Gastroesophageal sphincter (tissue), 4 donors: ENCODE measurements around the gene IFNL1. TPM values are rescaled to one million over a fixed set of nuclear protein-coding genes. Genes with fewer than 3 reads are reported as not detected.
"Not testable (repeated sequence)": the region's sequence is repeated elsewhere in the genome, so short reads cannot be mapped to it uniquely, and the experiment has no call there.

Source experiments
- ATAC-seq: fragments of 150-250 bp; one replicate; pipeline ENCODE4 v1.9.1; 2016; ENCODE audit warnings: mild to moderate bottlenecking, moderate library complexity
- H3K27ac ChIP-seq, 4 donors: fragments of 200-600 bp; sonication (generic) in 3 of 4; 1 replicate in 3 of 4; 2 replicates in 1 of 4; pipeline ENCODE4 v1.5.1; 2016 to 2019
- H3K27me3 ChIP-seq: fragments of 200-600 bp; sonication (generic); one replicate; pipeline ENCODE4 v1.5.1; 2019
- H3K36me3 ChIP-seq, 2 donors: fragments of 200-600 bp; sonication (generic); one replicate each; pipeline ENCODE4 v1.5.1; 2019; ENCODE audit warnings: control low read depth in 1 of 2
- H3K4me1 ChIP-seq, 3 donors: fragments of 200-600 bp; sonication (generic); 1 replicate in 2 of 3; 2 replicates in 1 of 3; pipeline ENCODE4 v1.5.1; 2016 to 2019; ENCODE audit warnings: control low read depth in 2 of 3
- H3K4me3 ChIP-seq, 2 donors: fragments of 200-600 bp; sonication (generic); one replicate each; pipeline ENCODE4 v1.5.1; 2019; ENCODE audit warnings: mild to moderate bottlenecking in 1 of 2, moderate library complexity in 1 of 2
- H3K9me3 ChIP-seq, 3 donors: fragments of 200-600 bp; sonication (generic); one replicate each; pipeline ENCODE4 v1.5.1; 2017 to 2019; ENCODE audit warnings: control low read depth in 2 of 3
- EP300 ChIP-seq: sonication (generic); formaldehyde crosslinking; IDR thresholded peaks from one replicate; pipeline ENCODE4 v1.6.1; 2017; ENCODE audit warnings: antibody characterized with exemption, mild to moderate bottlenecking
- POLR2A ChIP-seq, 2 donors: fragments of 450-650 bp; IDR thresholded peaks; one replicate each; pipeline ENCODE4 v1.6.1; 2017; ENCODE audit warnings: antibody characterized with exemption in 2 of 2, mild to moderate bottlenecking in 2 of 2, moderate library complexity in 1 of 2
- POLR2AphosphoS5 ChIP-seq: sonication (generic); formaldehyde crosslinking; IDR thresholded peaks from one replicate; pipeline ENCODE4 v1.6.1; 2017; ENCODE audit warnings: antibody characterized with exemption
- WGBS, 2 donors: methylation state at CpG; one replicate each; pipeline ENCODE4 v1.1.5; 2018; ENCODE audit warnings: low coverage in 1 of 2; 5-methylcytosine and 5-hydroxymethylcytosine counted together
- total RNA-seq, 4 donors: library from RNA; depleted of rRNA; stranded (reverse); fragments of >200 nt; gene quantifications; one replicate each; pipeline ENCODE4 v1.1.0, GENCODE V29; 2016
- TF ChIP-seq, protein P1 (sequence below), 4 experiments: fragments of 200-600 bp in 2 of 4; fragments of 450-650 bp in 2 of 4; sonication (generic) in 1 of 4; IDR thresholded peaks; one replicate each; pipeline ENCODE4 v1.5.1; 2017 to 2019; ENCODE audit warnings: antibody characterized with exemption in 4 of 4, mild to moderate bottlenecking in 2 of 4, moderate library complexity in 2 of 4

The IFNL1 gene
- total RNA-seq, 4 donors from 2014 or later = not detected

DNA sequence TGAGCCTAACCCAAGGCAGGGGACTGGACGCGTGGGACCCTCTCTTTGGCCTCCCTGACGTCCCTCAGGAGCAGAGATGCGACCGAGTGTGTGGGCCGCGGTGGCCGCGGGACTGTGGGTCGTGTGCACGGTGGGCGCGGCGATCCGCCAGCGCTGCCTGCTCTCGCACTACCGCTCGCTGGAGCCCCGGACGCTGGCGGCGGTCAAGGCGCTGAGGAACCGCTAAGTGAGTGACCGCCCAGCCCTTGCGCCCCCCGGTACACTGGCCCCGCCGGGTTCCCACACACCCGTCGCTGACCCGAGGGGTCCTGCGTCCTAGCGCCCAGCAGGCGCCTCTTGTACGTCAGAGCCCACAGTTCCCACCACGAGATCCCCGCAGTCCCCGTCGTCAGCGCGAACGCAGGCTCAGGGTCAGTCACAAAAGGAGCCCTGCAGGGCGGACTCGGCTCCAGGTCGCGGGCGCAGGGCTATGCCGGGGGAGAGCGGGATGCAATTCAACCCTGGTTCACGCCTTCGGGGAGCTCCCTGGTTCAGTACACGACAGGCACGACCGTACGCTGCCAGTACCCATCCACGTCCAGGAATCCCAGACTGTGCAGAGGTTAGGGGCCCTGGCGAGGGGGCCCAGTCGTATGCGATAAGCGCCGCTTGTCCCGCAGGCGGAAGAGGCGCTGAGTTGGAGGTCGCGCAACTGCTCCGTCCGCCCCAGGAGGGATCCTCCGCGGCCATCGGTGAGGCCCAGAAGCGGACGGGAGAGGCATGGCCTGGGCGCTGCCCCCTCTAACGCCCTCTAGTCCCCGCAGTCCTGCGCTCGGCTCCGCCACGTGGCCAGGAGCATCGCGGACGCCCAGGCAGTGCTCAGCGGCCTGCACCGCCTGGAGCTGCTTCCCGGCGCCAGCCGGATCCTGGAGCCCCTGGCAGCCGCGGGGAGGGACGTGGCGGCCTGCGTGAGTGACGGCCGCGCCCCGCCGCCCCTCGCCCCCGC, 31.6 kb upstream of the IFNL1 start:
- no peak for TF ChIP-seq POLR2AphosphoS5
- no peak for TF ChIP-seq EP300
- TF ChIP-seq, protein P1, sequence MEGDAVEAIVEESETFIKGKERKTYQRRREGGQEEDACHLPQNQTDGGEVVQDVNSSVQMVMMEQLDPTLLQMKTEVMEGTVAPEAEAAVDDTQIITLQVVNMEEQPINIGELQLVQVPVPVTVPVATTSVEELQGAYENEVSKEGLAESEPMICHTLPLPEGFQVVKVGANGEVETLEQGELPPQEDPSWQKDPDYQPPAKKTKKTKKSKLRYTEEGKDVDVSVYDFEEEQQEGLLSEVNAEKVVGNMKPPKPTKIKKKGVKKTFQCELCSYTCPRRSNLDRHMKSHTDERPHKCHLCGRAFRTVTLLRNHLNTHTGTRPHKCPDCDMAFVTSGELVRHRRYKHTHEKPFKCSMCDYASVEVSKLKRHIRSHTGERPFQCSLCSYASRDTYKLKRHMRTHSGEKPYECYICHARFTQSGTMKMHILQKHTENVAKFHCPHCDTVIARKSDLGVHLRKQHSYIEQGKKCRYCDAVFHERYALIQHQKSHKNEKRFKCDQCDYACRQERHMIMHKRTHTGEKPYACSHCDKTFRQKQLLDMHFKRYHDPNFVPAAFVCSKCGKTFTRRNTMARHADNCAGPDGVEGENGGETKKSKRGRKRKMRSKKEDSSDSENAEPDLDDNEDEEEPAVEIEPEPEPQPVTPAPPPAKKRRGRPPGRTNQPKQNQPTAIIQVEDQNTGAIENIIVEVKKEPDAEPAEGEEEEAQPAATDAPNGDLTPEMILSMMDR (IDR thresholded peaks at IDR 0.05) = no peak
- TF ChIP-seq POLR2A (IDR thresholded peaks at IDR 0.05) = no peak
- 0% methylated on average over 1 of the region's 102 CpGs; no CpG with 5 or more reads in 1 of the 2 donors for WGBS, 2 donors
- ATAC-seq = no peak
- Histone ChIP-seq H3K27ac (no peak overlapping the region), H3K9me3 (no peaks in the 10 kb centered on the region), H3K27me3 (peaks cover 83% of the 10 kb centered on the region), H3K4me1 (peaks cover 0 to 17% (median 0%) of the 10 kb centered on the region in 3 donors), H3K36me3 (no peaks in the 10 kb centered on the region), H3K4me3 (no peak overlapping the region)

DNA sequence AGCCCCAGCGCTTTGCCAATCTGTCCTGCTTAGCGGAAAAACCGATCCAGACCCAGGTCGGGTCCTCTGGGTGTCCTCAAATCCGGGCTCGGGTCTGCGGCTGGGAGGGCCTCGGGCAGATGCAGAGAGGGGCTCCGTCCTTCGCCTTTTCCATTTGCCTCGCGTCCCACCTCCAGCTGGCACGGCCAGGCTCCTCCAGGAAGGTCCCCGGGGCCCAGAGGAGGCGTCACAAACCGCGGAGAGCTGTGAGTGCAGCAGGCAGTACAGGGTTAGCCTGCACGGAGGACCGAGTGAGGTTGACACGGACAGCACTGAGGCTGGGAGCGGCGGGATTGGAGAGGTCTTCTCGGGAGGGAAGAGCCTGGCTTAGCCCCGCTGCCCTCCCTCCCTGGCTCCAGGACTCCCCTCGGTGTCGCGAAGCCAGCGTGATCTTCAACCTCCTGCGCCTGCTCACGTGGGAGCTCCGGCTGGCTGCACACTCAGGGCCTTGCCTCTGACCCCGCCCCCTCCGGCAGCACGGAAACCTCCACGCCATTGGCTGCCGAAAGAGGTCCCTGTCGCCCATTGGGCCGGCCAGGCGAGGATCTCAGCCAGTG, 30.8 kb upstream of the IFNL1 start:
- 24% methylated on average over 8 of the region's 39 CpGs; no CpG with 5 or more reads in 1 of the 2 donors for WGBS, 2 donors

DNA sequence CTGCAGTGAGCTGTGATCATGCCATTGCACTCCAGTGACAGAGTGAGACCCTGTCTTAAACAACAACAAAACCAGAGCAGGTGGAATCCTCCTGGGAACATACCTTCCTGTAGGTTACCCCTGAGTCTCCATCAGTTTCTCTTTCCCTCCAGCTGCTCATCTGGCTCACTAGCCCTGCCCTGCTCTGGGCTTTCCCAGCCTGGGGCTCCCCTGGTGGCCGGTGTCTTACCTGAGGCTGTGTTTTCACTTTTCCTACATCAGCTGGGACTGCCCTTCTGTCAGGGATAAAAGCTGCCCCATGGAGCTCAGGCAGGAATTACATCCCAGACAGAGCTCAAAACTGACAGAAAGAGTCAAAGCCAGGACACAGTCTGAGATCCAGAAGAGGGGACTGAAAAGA, 28.1 kb upstream of the IFNL1 start, which contains the start of gene IFNL2:
Gene IFNL2 (plus strand): TSS at position 312 of the 400 bp plus-strand sequence. CDS start 173 bp downstream, outside the sequence.
- no CpG with 5 or more reads among the region's 1 CpG for WGBS, 2 donors
- ATAC-seq, H3K4me3 ChIP-seq, H3K27ac ChIP-seq, H3K36me3 ChIP-seq, H3K9me3 ChIP-seq: not testable (repeated sequence)
- Histone ChIP-seq H3K27me3 (peaks cover 60% of the 10 kb centered on the region), H3K4me1 (peaks cover 0 to 17% (median 0%) of the 10 kb centered on the region in 3 donors)

More for the DNA sequence above, 30.8 kb upstream of the IFNL1 start:
- no peaks in the 10 kb centered on the region for H3K36me3 ChIP-seq
- ATAC-seq = no peak
- H3K4me3 ChIP-seq = no peak overlapping the region
- H3K9me3 ChIP-seq = no peaks in the 10 kb centered on the region
- TF ChIP-seq, protein P1 (IDR thresholded peaks at IDR 0.05) = no peak
- TF ChIP-seq EP300 (no peak), POLR2A (IDR thresholded peaks at IDR 0.05) (no peak), POLR2AphosphoS5 (no peak)
- peaks cover 0 to 17% (median 0%) of the 10 kb centered on the region in 3 donors for H3K4me1 ChIP-seq
- peaks cover 82% of the 10 kb centered on the region for H3K27me3 ChIP-seq
- no peak overlapping the region for H3K27ac ChIP-seq

DNA sequence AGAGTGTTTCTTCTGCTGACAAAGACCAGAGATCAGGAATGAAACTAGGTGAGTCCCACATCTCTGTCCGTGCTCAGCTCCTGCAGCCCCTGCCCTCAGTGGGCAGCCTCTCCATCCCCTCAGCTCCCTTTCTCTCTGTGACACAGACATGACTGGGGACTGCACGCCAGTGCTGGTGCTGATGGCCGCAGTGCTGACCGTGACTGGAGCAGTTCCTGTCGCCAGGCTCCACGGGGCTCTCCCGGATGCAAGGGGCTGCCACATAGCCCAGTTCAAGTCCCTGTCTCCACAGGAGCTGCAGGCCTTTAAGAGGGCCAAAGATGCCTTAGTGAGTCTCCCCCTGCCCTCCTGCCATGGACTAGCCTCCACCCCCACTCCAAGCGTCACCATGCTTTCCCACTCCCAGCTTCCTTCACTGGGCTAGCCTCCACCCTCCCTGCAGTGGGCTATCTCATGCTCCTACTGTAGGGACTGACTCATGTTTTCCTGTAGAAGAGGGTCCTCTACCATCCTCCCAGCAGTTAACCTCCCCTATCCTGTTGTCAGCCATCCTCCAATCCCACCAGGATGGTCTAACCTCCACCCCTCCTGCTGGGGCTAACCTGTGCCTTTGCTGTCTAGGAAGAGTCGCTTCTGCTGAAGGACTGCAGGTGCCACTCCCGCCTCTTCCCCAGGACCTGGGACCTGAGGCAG, 27.5 kb upstream of the IFNL1 start:
- not testable (repeated sequence) for H3K9me3 ChIP-seq, H3K27ac ChIP-seq, ATAC-seq, H3K36me3 ChIP-seq, H3K4me3 ChIP-seq
- 67% methylated on average over 1 of the region's 10 CpGs; no CpG with 5 or more reads in 1 of the 2 donors for WGBS, 2 donors
- Histone ChIP-seq H3K27me3 (peaks cover 57% of the 10 kb centered on the region), H3K4me1 (peaks cover 0 to 17% (median 0%) of the 10 kb centered on the region in 3 donors)

DNA sequence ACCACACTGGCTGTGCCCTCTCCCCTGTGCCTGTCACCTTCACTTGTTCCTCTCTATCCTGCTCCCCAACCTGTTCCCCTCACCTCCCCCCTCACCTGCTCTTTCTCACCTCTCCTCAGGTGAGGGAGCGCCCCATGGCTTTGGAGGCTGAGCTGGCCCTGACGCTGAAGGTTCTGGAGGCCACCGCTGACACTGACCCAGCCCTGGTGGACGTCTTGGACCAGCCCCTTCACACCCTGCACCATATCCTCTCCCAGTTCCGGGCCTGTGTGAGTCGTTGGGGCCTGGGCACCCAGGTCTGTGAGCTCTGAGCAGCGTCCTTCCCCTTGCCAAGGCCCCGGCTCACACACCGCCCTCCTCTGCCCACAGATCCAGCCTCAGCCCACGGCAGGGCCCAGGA, 26.8 kb upstream of the IFNL1 start:
- peaks cover 50% of the 10 kb centered on the region for H3K27me3 ChIP-seq
- not testable (repeated sequence) for H3K4me3 ChIP-seq, ATAC-seq

More for the DNA sequence above, 26.8 kb upstream of the IFNL1 start:
- H3K36me3 ChIP-seq, H3K27ac ChIP-seq, H3K9me3 ChIP-seq: not testable (repeated sequence)
- 33 to 67% methylated on average over 1 to 3 of the region's 10 CpGs for WGBS, 2 donors
- H3K4me1 ChIP-seq = peaks cover 0 to 13% (median 0%) of the 10 kb centered on the region in 3 donors
